PC-3 (cell line): ENCODE results near the gene CAMK1D. TPM values are rescaled to one million over a fixed set of nuclear protein-coding genes. Genes with fewer than 3 reads are reported as not detected.

Source experiments
- ATAC-seq: fragments of 200-7000 bp; cut with Tn5 transposase; 2 replicates; pipeline ENCODE4 v1.9.1; 2020; ENCODE audit warnings: mild to moderate bottlenecking, moderate library complexity
- BruUV-seq: library from RNA; stranded (reverse); fragments of 400-500 nt; replicated peaks from 2 replicates; lab custom pipeline; 2021; lab: Mats Ljungman, UMichigan
- CTCF ChIA-PET: fragments of 300-600 bp; sonication (Branson Sonifier 250); formaldehyde crosslinking; loops from one replicate; lab custom pipeline; 2022; ENCODE audit warnings: antibody characterized with exemption; lab: Charles Lee
- POLR2A ChIA-PET: fragments of 300-600 bp; sonication (Branson Sonifier 250); formaldehyde crosslinking; loops from one replicate; lab custom pipeline; 2022; ENCODE audit warnings: antibody characterized with exemption; ENCODE audit not compliant: unreplicated experiment; lab: Charles Lee
- DNase-seq: peaks from one replicate; pipeline ENCODE4 v3.0.0-alpha.2; 2015
- H2AFZ ChIP-seq: fragments of 300-600 bp; sonication (generic); 2 replicates; pipeline ENCODE4 v1.6.0; 2016; ENCODE audit warnings: antibody characterized with exemption, low read length
- H3F3A ChIP-seq: fragments of 300-600 bp; sonication (generic); one replicate; pipeline ENCODE4 v1.6.0; 2017; ENCODE audit warnings: antibody characterized with exemption, low read length, control low read depth, mild to moderate bottlenecking; ENCODE audit not compliant: unreplicated experiment
- H3K27ac ChIP-seq: fragments of 300-600 bp; sonication (generic); 2 replicates; pipeline ENCODE4 v1.5.1; 2016; ENCODE audit warnings: mild to moderate bottlenecking, low read length
- H3K27me3 ChIP-seq: fragments of 300-600 bp; sonication (generic); 2 replicates; pipeline ENCODE4 v1.6.1; 2016; ENCODE audit warnings: low read length, mixed read lengths
- H3K36me3 ChIP-seq: fragments of 300-600 bp; sonication (generic); 2 replicates; pipeline ENCODE4 v1.6.1; 2016; ENCODE audit warnings: low read depth, mixed run types, low read length, mixed read lengths
- H3K4me1 ChIP-seq: fragments of 300-600 bp; sonication (generic); 2 replicates; pipeline ENCODE4 v1.5.1; 2016; ENCODE audit warnings: low read length; ENCODE audit not compliant: insufficient read depth
- H3K4me2 ChIP-seq: fragments of 300-600 bp; sonication (generic); 2 replicates; pipeline ENCODE4 v1.6.0; 2016; ENCODE audit warnings: low read length
- H3K4me3 ChIP-seq: fragments of 300-600 bp; sonication (generic); 2 replicates; pipeline ENCODE4 v1.5.1; 2016; ENCODE audit warnings: mild to moderate bottlenecking, low read length, mixed read lengths
- H3K79me2 ChIP-seq: fragments of 300-600 bp; sonication (generic); 2 replicates; pipeline ENCODE4 v1.6.1; 2017; ENCODE audit warnings: low read length, mixed read lengths
- H3K9ac ChIP-seq: fragments of 300-600 bp; sonication (generic); 2 replicates; pipeline ENCODE4 v1.6.0; 2016; ENCODE audit warnings: mild to moderate bottlenecking, low read length
- H3K9me2 ChIP-seq: fragments of 300-600 bp; sonication (generic); replicated peaks from 2 replicates; pipeline ENCODE4 v1.6.1; 2016; ENCODE audit warnings: mixed run types, low read length, mixed read lengths
- H3K9me3 ChIP-seq: fragments of 300-600 bp; sonication (generic); 2 replicates; pipeline ENCODE4 v1.6.1; 2016; ENCODE audit warnings: low read length, mixed read lengths
- H4K20me1 ChIP-seq: fragments of 300-600 bp; sonication (generic); 2 replicates; pipeline ENCODE4 v1.6.1; 2016; ENCODE audit warnings: low read length, mixed read lengths
- EZH2 ChIP-seq: fragments of 300-600 bp; sonication (generic); IDR thresholded peaks from one replicate; pipeline ENCODE4 v1.6.1; 2017; ENCODE audit warnings: antibody characterized with exemption, mild to moderate bottlenecking, low read length; ENCODE audit not compliant: unreplicated experiment
- EZH2phosphoT487 ChIP-seq: fragments of 300-600 bp; sonication (generic); IDR thresholded peaks from 2 replicates; pipeline ENCODE4 v1.6.1; 2018; ENCODE audit warnings: mild to moderate bottlenecking, antibody characterized with exemption, low read length, borderline replicate concordance
- intact Hi-C: fragments of 100-400 bp; cut with micrococcal nuclease; formaldehyde crosslinking; loops from 2 replicates; pipeline ENCODE4 v1.9.0; 2023
- total RNA-seq: library from RNA; depleted of rRNA; stranded (reverse); fragments of >200 nt; gene quantifications from 2 replicates; pipeline ENCODE4 v1.2.3, GENCODE V29; 2014
- TF ChIP-seq, protein P1 (sequence below): fragments of 300-600 bp; sonication (generic); conservative IDR thresholded peaks from 2 replicates; pipeline ENCODE4 v1.5.1; 2017; ENCODE audit warnings: antibody characterized with exemption, low read depth, mild to moderate bottlenecking, low read length

The CAMK1D gene
- total RNA-seq, 1 experiment from 2014 or later, result 1.3 TPM

DNA sequence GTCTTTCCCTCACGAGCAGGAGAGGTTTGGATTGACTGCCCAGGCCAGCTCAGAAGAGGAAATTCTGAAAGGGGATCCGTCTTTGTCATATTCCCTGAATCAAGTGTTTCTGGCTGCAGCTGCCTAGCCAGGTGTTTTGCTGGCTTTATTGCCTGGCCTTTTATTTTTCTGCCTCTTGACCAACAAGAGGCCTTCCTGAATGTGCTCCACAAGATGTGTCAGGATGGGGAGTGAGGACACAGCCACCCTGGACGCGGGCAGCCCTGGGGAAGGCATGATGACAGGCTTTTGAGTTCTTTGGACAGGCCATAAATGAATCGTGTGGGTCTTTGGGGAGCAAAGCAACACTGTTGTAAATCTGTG lies 163.6 kb downstream of the CAMK1D start:
- Histone ChIP-seq H4K20me1 (no peaks in the 10 kb centered on the region), H2AFZ (no peak overlapping the region), H3K4me3 (no peak overlapping the region), H3K27me3 (no peaks in the 10 kb centered on the region), H3K9ac (no peak overlapping the region), H3K9me2 (no peaks in the 10 kb centered on the region), H3K36me3 (no peaks in the 10 kb centered on the region), H3F3A (no peaks in the 10 kb centered on the region), H3K4me1 (no peaks in the 10 kb centered on the region), H3K27ac (no peak overlapping the region), H3K79me2 (no peaks in the 10 kb centered on the region), H3K9me3 (no peaks in the 10 kb centered on the region), H3K4me2 (no peak overlapping the region)
- ChIA-PET CTCF (no interaction called here), POLR2A (no interaction called here)
- BruUV-seq, result no TSS peak
- intact Hi-C loops, result no loop called here
- TF ChIP-seq EZH2 (no peak), EZH2phosphoT487 (no peak)
- TF ChIP-seq, protein P1, sequence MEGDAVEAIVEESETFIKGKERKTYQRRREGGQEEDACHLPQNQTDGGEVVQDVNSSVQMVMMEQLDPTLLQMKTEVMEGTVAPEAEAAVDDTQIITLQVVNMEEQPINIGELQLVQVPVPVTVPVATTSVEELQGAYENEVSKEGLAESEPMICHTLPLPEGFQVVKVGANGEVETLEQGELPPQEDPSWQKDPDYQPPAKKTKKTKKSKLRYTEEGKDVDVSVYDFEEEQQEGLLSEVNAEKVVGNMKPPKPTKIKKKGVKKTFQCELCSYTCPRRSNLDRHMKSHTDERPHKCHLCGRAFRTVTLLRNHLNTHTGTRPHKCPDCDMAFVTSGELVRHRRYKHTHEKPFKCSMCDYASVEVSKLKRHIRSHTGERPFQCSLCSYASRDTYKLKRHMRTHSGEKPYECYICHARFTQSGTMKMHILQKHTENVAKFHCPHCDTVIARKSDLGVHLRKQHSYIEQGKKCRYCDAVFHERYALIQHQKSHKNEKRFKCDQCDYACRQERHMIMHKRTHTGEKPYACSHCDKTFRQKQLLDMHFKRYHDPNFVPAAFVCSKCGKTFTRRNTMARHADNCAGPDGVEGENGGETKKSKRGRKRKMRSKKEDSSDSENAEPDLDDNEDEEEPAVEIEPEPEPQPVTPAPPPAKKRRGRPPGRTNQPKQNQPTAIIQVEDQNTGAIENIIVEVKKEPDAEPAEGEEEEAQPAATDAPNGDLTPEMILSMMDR, result no peak
- ATAC-seq (no peak), DNase-seq (no peak)

DNA sequence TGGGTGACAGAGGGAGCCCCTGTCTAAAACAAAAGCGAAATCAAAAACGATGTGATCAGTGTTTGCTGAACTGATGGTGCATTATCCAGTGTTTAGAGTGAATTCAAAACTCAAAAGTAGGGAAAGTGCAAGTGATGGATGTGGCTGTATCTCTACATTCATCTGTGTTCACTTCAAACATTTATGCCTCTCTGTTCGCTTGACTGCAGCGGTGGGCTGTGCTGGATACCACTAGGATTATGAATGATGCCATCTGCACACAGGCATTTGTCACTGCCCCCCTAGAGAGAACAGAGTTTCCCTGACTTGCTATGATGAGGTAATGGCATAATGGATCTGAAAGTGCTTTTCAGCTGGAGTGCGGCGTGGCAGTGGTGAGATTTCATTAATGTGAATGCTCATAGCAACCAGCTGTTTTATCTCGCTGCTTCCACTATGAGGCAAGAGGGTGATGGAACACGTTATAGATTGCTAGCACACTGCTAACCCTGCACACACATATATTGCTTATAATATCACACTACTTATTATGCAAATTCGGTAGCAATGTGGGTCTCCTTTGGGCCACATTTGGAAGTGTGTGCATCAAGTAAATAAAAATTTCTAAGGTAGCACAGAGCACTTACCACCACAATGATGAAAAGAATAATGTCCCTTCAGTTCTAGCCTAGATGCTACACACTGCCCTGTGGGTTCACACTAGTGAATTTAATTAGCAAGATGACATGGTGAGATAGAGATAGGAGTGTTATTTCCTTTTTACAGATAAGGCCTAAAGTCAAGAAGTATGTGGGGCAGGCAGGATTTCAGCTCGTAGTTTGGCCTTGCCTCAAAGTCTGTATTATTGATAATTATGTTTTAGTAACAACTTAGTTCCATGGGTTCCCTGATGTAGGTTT lies 164.7 kb downstream of the CAMK1D start:
- DNase-seq (no peak), ATAC-seq (no peak)
- Histone ChIP-seq H2AFZ (no peak overlapping the region), H3K9ac (no peak overlapping the region), H3F3A (no peaks in the 10 kb centered on the region), H3K27me3 (no peaks in the 10 kb centered on the region), H3K4me3 (no peak overlapping the region), H3K79me2 (no peaks in the 10 kb centered on the region), H3K9me2 (no peaks in the 10 kb centered on the region), H3K4me2 (no peak overlapping the region), H3K9me3 (no peaks in the 10 kb centered on the region), H4K20me1 (no peaks in the 10 kb centered on the region), H3K4me1 (no peaks in the 10 kb centered on the region), H3K36me3 (no peaks in the 10 kb centered on the region), H3K27ac (no peak overlapping the region)
- intact Hi-C loops, result no loop called here
- TF ChIP-seq EZH2 (no peak), EZH2phosphoT487 (no peak)
- TF ChIP-seq, protein P1, result no peak
- POLR2A ChIA-PET, result no interaction called here
- CTCF ChIA-PET, result no interaction called here
- no TSS peak for BruUV-seq

DNA sequence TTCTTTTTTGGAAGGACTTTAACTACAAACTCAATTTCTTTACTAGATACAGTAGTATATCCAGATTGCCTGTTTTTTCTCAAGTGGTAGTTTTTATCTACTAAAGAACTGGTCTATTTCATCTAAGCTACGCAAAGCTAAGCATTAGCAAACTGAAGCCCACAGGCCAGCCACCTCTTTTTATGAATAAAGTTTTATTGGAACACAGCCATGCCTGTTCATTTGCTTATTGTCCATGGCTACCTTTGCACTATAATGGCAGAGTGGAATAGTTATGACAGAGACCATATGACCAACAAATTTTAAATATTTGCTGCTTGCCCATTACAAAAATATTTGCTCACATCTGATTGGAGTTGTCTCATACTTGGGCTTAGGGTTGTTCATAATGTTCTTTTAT lies 168.7 kb downstream of the CAMK1D start:
- CTCF ChIA-PET, result no interaction called here
- no peak for ATAC-seq

More for the DNA sequence above, 168.7 kb downstream of the CAMK1D start:
- no peak overlapping the region for H3K4me2 ChIP-seq
- H3K9me3 ChIP-seq, result no peaks in the 10 kb centered on the region
- H3K27me3 ChIP-seq, result no peaks in the 10 kb centered on the region
- no peaks in the 10 kb centered on the region for H3K79me2 ChIP-seq
- no peak for TF ChIP-seq EZH2phosphoT487
- TF ChIP-seq, protein P1, result no peak
- TF ChIP-seq EZH2, result no peak
- no peak overlapping the region for H2AFZ ChIP-seq
- H4K20me1 ChIP-seq, result no peaks in the 10 kb centered on the region
- H3K36me3 ChIP-seq, result no peaks in the 10 kb centered on the region
- H3K4me3 ChIP-seq, result no peak overlapping the region
- no peak overlapping the region for H3K27ac ChIP-seq
- POLR2A ChIA-PET, result no interaction called here
- intact Hi-C loops, result no loop called here
- BruUV-seq, result no TSS peak
- no peaks in the 10 kb centered on the region for H3F3A ChIP-seq
- no peaks in the 10 kb centered on the region for H3K4me1 ChIP-seq
- DNase-seq, result no peak
- no peaks in the 10 kb centered on the region for H3K9me2 ChIP-seq
- no peak overlapping the region for H3K9ac ChIP-seq
